Loucy (cell line): ENCODE results near the gene CEP128.
A peak's percentile ranks its signal among the peaks of the same experiment; 100 is the strongest.

Experiments used
- H2AFZ ChIP-seq: fragments of 200-600 bp; sonication (generic); 2 replicates; pipeline ENCODE4 v1.6.0; 2016; ENCODE audit warnings: antibody characterized with exemption, mild to moderate bottlenecking, low read length, moderate library complexity
- H3F3A ChIP-seq: fragments of 200-600 bp; 2 replicates; pipeline ENCODE4 v1.6.0; 2016; ENCODE audit warnings: antibody characterized with exemption, low read depth, mild to moderate bottlenecking
- H3K27me3 ChIP-seq: fragments of 200-600 bp; sonication (generic); 2 replicates; pipeline ENCODE4 v1.6.1; 2014; ENCODE audit warnings: low read length, mild to moderate bottlenecking; ENCODE audit not compliant: insufficient read depth, poor library complexity, severe bottlenecking
- H3K36me3 ChIP-seq: fragments of 200-600 bp; sonication (generic); 2 replicates; pipeline ENCODE4 v1.6.1; 2016; ENCODE audit warnings: low read length; ENCODE audit not compliant: insufficient read depth
- H3K4me1 ChIP-seq: fragments of 200-600 bp; sonication (generic); 2 replicates; pipeline ENCODE4 v1.5.1; 2014; ENCODE audit warnings: low read length, mild to moderate bottlenecking; ENCODE audit not compliant: insufficient read depth, poor library complexity, severe bottlenecking
- H3K4me2 ChIP-seq: fragments of 200-600 bp; sonication (generic); 2 replicates; pipeline ENCODE4 v1.6.0; 2014; ENCODE audit warnings: antibody characterized with exemption, low read length, low read depth, mild to moderate bottlenecking; ENCODE audit not compliant: poor library complexity, severe bottlenecking
- H3K4me3 ChIP-seq: fragments of 200-600 bp; sonication (generic); 2 replicates; pipeline ENCODE4 v1.5.1; 2014; ENCODE audit warnings: low read length, mild to moderate bottlenecking, mixed read lengths; ENCODE audit not compliant: poor library complexity, severe bottlenecking
- H3K79me2 ChIP-seq: fragments of 200-600 bp; sonication (generic); 2 replicates; pipeline ENCODE4 v1.6.1; 2014; ENCODE audit warnings: low read length; ENCODE audit not compliant: insufficient read depth
- H3K9ac ChIP-seq: fragments of 200-600 bp; sonication (generic); 2 replicates; pipeline ENCODE4 v1.6.0; 2014; ENCODE audit warnings: mild to moderate bottlenecking, low read depth, low read length, moderate library complexity; ENCODE audit not compliant: poor library complexity, severe bottlenecking
- H3K9me2 ChIP-seq: fragments of 200-600 bp; sonication (generic); replicated peaks from 2 replicates; pipeline ENCODE4 v1.6.1; 2016; ENCODE audit warnings: low read depth, low read length, mixed read lengths
- H3K9me3 ChIP-seq: fragments of 200-600 bp; sonication (generic); 2 replicates; pipeline ENCODE4 v1.6.1; 2014; ENCODE audit warnings: mild to moderate bottlenecking, antibody characterized with exemption, low read length, low read depth; ENCODE audit not compliant: insufficient read depth
- H4K20me1 ChIP-seq: fragments of 200-600 bp; sonication (generic); 2 replicates; pipeline ENCODE4 v1.6.0; 2014; ENCODE audit warnings: antibody characterized with exemption, low read length, mild to moderate bottlenecking; ENCODE audit not compliant: insufficient read depth, poor library complexity, severe bottlenecking
- CTCF ChIP-seq: fragments of 200-600 bp; sonication (generic); conservative IDR thresholded peaks from 2 replicates; pipeline ENCODE4 v1.5.1; 2014; ENCODE audit warnings: mild to moderate bottlenecking, antibody characterized with exemption, low read length
- EZH2phosphoT487 ChIP-seq: fragments of 200-600 bp; IDR thresholded peaks from 2 replicates; pipeline ENCODE4 v1.6.1; 2018; ENCODE audit warnings: antibody characterized with exemption, mild to moderate bottlenecking, moderate library complexity, borderline replicate concordance

CEP128 gene

GRCh38 chr14:80958226-80958625 is 16.7 kb upstream of the CEP128 start:
- H3K36me3 ChIP-seq = no peaks in the 10 kb centered on the region
- no peaks in the 10 kb centered on the region for H3K9me3 ChIP-seq
- peaks cover 35% of the 10 kb centered on the region for H3K4me1 ChIP-seq
- peak overlapping the region; percentile 50 for H3K4me3 ChIP-seq
- no peaks in the 10 kb centered on the region for H3F3A ChIP-seq
- peak overlapping the region; percentile 66; the same call in 1 of the 2 replicates for H2AFZ ChIP-seq
- H3K27me3 ChIP-seq = no peaks in the 10 kb centered on the region
- H3K4me2 ChIP-seq = peak overlapping the region; percentile 86
- no peaks in the 10 kb centered on the region for H4K20me1 ChIP-seq
- peaks cover 5% of the 10 kb centered on the region; the same call in 1 of the 2 replicates for H3K79me2 ChIP-seq
- TF ChIP-seq CTCF (no peak), EZH2phosphoT487 (no peak)
- H3K9ac ChIP-seq = peak overlapping the region; percentile 73
- H3K9me2 ChIP-seq = no peaks in the 10 kb centered on the region

- no peaks in the 10 kb centered on the region for H3K9me3 ChIP-seq
- H4K20me1 ChIP-seq = no peaks in the 10 kb centered on the region
- peak overlapping the region; percentile 51; the same call in 1 of the 2 replicates for H2AFZ ChIP-seq
- H3K27me3 ChIP-seq = no peaks in the 10 kb centered on the region
- peaks cover 5% of the 10 kb centered on the region; the same call in 1 of the 2 replicates for H3K79me2 ChIP-seq
- TF ChIP-seq EZH2phosphoT487 (no peak), CTCF (no peak)
- H3K9ac ChIP-seq = peak overlapping the region; percentile 73
- peak overlapping the region; percentile 50 for H3K4me3 ChIP-seq
- no peaks in the 10 kb centered on the region for H3K9me2 ChIP-seq
- H3K4me1 ChIP-seq = peaks cover 35% of the 10 kb centered on the region
- peak overlapping the region; percentile 86 for H3K4me2 ChIP-seq
- H3K36me3 ChIP-seq = no peaks in the 10 kb centered on the region
- H3F3A ChIP-seq = no peaks in the 10 kb centered on the region
Measured at GRCh38 chr14:80957613-80958012, 16.1 kb upstream of the CEP128 start.

- Histone ChIP-seq H3K79me2 (peaks cover 5% of the 10 kb centered on the region; the same call in 1 of the 2 replicates), H4K20me1 (no peaks in the 10 kb centered on the region), H3K9ac (peak overlapping the region; percentile 73), H3K27me3 (no peaks in the 10 kb centered on the region), H3K36me3 (no peaks in the 10 kb centered on the region), H3K9me3 (no peaks in the 10 kb centered on the region), H3F3A (no peaks in the 10 kb centered on the region), H3K4me2 (peak overlapping the region; percentile 86), H3K4me1 (peaks cover 35% of the 10 kb centered on the region), H3K4me3 (peak overlapping the region; percentile 84), H2AFZ (no peak overlapping the region), H3K9me2 (no peaks in the 10 kb centered on the region)
- no peak for TF ChIP-seq EZH2phosphoT487
- TF ChIP-seq CTCF = no peak
Measured at GRCh38 chr14:80956922-80957321, 15.4 kb upstream of the CEP128 start.
